HEK293 (cell line): ENCODE measurements around the gene GNLY.

Experiments used
- CTCF ChIA-PET: fragments of 350-600 bp; formaldehyde crosslinking; extraction: SDS; loops from one replicate; lab custom pipeline; 2021; ENCODE audit warnings: antibody characterized with exemption; lab: Yijun Ruan, JAX
- POLR2A ChIA-PET: fragments of 300-600 bp; formaldehyde crosslinking; extraction: SDS; loops from one replicate; lab custom pipeline; 2020; ENCODE audit warnings: antibody characterized with exemption, inconsistent platforms; lab: Yijun Ruan, JAX
- H3K27ac ChIP-seq: fragments of 200-500 bp; sonication (Bioruptor generic); 2 replicates; pipeline ENCODE4 v1.5.1; 2014; ENCODE audit warnings: low read depth, low read length, control low read depth, inconsistent platforms; ENCODE audit errors: extremely low read depth
- H3K36me3 ChIP-seq, 2 experiments: fragments of 200-500 bp in 1 of 2; sonication (Bioruptor generic) in 1 of 2; 1 replicate in 1 of 2; 2 replicates in 1 of 2; pipeline ENCODE4 v1.5.1; 2014 to 2017; ENCODE audit warnings: inconsistent platforms in 2 of 2, low read length in 2 of 2; ENCODE audit not compliant: control insufficient read depth in 2 of 2, insufficient read depth in 1 of 2
- H3K4me1 ChIP-seq: fragments of 200-500 bp; sonication (Bioruptor generic); 2 replicates; pipeline ENCODE4 v1.5.1; 2014; ENCODE audit warnings: mild to moderate bottlenecking, low read length, inconsistent platforms; ENCODE audit not compliant: control insufficient read depth, insufficient read depth
- H3K4me3 ChIP-seq: 2 replicates; pipeline ENCODE4 v1.5.1; 2011; ENCODE audit warnings: low read depth, mild to moderate bottlenecking, control low read depth, low read length, moderate library complexity
- H3K9me3 ChIP-seq: fragments of 200-500 bp; sonication (Bioruptor generic); 2 replicates; pipeline ENCODE4 v1.5.1; 2014; ENCODE audit warnings: low read depth, low read length, inconsistent platforms; ENCODE audit not compliant: control insufficient read depth, insufficient read depth
- EGR2 ChIP-seq: fragments of 450-650 bp; formaldehyde crosslinking; IDR thresholded peaks from 2 replicates; pipeline ENCODE4 v1.5.1; 2016; ENCODE audit warnings: low read depth, missing biosample characterization, missing genetic modification characterization
- PRDM1 ChIP-seq: fragments of 450-650 bp; formaldehyde crosslinking; IDR thresholded peaks from 2 replicates; pipeline ENCODE4; 2016; ENCODE audit warnings: missing biosample characterization, missing genetic modification characterization
- SCRT2 ChIP-seq: fragments of 450-650 bp; formaldehyde crosslinking; IDR thresholded peaks from 2 replicates; pipeline ENCODE4 v1.5.1; 2016; ENCODE audit warnings: missing biosample characterization, missing genetic modification characterization
- ZFHX2 ChIP-seq: fragments of 450-650 bp; formaldehyde crosslinking; conservative IDR thresholded peaks from 2 replicates; pipeline ENCODE4 v1.5.1; 2016; ENCODE audit warnings: missing biosample characterization, missing genetic modification characterization
- ZNF335 ChIP-seq: fragments of 450-650 bp; formaldehyde crosslinking; conservative IDR thresholded peaks from 2 replicates; pipeline ENCODE4 v1.5.1; 2016; ENCODE audit warnings: missing biosample characterization, missing genetic modification characterization
- ZNF48 ChIP-seq: fragments of 450-650 bp; formaldehyde crosslinking; IDR thresholded peaks from 2 replicates; pipeline ENCODE4 v1.5.1; 2016; ENCODE audit warnings: missing biosample characterization, missing genetic modification characterization
- ZNF600 ChIP-seq: fragments of 450-650 bp; formaldehyde crosslinking; IDR thresholded peaks from 2 replicates; pipeline ENCODE4 v1.5.1; 2016; ENCODE audit warnings: missing biosample characterization, missing genetic modification characterization
- ZNF660 ChIP-seq: fragments of 450-650 bp; IDR thresholded peaks from 2 replicates; pipeline ENCODE4 v1.5.1; 2018; ENCODE audit warnings: missing biosample characterization, mild to moderate bottlenecking, missing genetic modification characterization
- ZNF792 ChIP-seq: fragments of 450-650 bp; formaldehyde crosslinking; IDR thresholded peaks from 2 replicates; pipeline ENCODE4 v1.5.1; 2016; ENCODE audit warnings: missing biosample characterization, missing genetic modification characterization
- TF ChIP-seq, protein P1 (sequence below): fragments of 450-650 bp; formaldehyde crosslinking; conservative IDR thresholded peaks from 2 replicates; pipeline ENCODE4 v1.5.1; 2016; ENCODE audit warnings: low read depth, missing biosample characterization, missing genetic modification characterization
- TF ChIP-seq, protein P2 (sequence below): fragments of 450-650 bp; formaldehyde crosslinking; IDR thresholded peaks from 2 replicates; pipeline ENCODE4 v1.5.1; 2016; ENCODE audit warnings: missing biosample characterization, missing genetic modification characterization
- TF ChIP-seq, protein P3 (sequence below): fragments of 450-650 bp; formaldehyde crosslinking; IDR thresholded peaks from 2 replicates; pipeline ENCODE4 v1.5.1; 2016; ENCODE audit warnings: missing biosample characterization, missing genetic modification characterization

The GNLY gene

DNA sequence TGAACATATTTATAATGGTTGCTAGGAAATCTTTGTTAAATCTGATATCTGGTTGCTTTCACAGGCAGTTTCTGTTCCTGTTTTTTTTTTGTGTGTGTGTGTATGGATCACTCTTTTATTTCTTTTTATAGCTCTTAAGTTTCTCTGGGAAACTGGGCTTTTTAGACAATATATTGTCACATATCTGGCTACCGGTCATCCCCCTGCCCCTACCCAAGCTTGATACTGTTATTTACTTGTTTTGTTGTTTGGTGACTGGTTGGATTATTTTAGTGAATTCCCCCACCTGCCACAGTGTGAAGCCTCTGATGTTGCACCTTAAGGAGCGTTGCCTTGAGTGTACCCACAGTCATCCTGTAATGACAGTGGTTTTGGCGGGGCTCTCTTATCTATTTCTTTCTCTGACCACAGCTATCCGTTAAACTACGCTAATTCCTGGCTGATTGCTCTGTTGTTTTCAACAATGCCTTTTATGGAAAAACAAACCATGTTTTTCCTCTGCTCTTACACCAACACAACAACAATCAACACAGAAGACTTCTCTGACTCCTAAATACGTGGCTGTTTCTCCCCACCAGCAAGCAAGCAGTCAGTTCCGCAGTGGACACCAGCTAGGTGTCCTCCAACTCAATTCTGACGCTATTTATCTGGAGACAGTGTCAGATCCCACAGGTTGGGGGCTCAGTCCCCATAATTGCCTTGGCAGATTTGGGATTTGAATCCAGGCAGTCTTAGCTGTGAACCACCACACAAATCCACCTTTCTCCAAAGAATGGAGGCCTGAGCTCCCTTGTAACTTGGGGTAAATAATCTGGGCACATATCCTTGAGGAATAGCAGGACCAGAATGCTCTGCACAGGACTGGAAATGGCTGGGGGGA is 10.9 kb downstream of the GNLY start:
- Histone ChIP-seq H3K9me3 (no peaks in the 10 kb centered on the region), H3K4me3 (no peak overlapping the region), H3K36me3 (no peaks in the 10 kb centered on the region), H3K27ac (no peak overlapping the region), H3K4me1 (no peaks in the 10 kb centered on the region; the same call in 1 of the 2 replicates)
- POLR2A ChIA-PET: interaction anchor here (1.0 kb wide), 1 partner anchor 110 kb away, joined by 3 read pairs; the partner anchor contains the start of gene RNF181
- CTCF ChIA-PET: interaction anchor here (1.4 to 7.1 kb wide), 8 partner anchors 9 to 123 kb away, joined by 3 to 54 read pairs (median 10); partner anchors contain the start of gene GNLY
- TF ChIP-seq, protein P1, sequence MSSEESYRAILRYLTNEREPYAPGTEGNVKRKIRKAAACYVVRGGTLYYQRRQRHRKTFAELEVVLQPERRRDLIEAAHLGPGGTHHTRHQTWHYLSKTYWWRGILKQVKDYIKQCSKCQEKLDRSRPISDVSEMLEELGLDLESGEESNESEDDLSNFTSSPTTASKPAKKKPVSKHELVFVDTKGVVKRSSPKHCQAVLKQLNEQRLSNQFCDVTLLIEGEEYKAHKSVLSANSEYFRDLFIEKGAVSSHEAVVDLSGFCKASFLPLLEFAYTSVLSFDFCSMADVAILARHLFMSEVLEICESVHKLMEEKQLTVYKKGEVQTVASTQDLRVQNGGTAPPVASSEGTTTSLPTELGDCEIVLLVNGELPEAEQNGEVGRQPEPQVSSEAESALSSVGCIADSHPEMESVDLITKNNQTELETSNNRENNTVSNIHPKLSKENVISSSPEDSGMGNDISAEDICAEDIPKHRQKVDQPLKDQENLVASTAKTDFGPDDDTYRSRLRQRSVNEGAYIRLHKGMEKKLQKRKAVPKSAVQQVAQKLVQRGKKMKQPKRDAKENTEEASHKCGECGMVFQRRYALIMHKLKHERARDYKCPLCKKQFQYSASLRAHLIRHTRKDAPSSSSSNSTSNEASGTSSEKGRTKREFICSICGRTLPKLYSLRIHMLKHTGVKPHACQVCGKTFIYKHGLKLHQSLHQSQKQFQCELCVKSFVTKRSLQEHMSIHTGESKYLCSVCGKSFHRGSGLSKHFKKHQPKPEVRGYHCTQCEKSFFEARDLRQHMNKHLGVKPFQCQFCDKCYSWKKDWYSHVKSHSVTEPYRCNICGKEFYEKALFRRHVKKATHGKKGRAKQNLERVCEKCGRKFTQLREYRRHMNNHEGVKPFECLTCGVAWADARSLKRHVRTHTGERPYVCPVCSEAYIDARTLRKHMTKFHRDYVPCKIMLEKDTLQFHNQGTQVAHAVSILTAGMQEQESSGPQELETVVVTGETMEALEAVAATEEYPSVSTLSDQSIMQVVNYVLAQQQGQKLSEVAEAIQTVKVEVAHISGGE (tag by site-specific recombination): no peak
- TF ChIP-seq, protein P2, sequence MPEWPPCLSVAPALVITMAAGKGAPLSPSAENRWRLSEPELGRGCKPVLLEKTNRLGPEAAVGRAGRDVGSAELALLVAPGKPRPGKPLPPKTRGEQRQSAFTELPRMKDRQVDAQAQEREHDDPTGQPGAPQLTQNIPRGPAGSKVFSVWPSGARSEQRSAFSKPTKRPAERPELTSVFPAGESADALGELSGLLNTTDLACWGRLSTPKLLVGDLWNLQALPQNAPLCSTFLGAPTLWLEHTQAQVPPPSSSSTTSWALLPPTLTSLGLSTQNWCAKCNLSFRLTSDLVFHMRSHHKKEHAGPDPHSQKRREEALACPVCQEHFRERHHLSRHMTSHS: no peak

DNA sequence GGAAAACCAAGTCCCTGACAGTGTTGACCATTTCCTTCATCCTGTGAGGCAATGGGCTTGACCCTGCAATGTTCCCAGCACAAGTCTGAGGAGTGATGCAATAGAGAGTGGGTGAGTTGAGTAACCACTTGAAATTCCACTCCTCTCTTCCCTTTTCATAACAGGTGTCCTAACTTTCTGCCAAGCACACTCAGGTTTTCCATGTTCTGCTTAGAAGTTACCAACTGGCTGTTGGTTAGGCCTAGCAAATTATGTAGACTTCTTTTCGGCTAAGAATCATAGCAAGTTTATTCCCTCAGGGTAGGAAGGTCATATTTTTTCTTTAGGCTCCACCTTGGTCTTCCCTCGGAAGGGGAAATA is 11.5 kb downstream of the GNLY start:
- Histone ChIP-seq H3K4me3 (no peak overlapping the region), H3K27ac (no peak overlapping the region), H3K36me3 (no peaks in the 10 kb centered on the region), H3K4me1 (no peaks in the 10 kb centered on the region; the same call in 1 of the 2 replicates), H3K9me3 (no peaks in the 10 kb centered on the region)
- POLR2A ChIA-PET: no interaction called here
- TF ChIP-seq PRDM1 (tag by site-specific recombination): peak; percentile 66
- TF ChIP-seq, protein P3, sequence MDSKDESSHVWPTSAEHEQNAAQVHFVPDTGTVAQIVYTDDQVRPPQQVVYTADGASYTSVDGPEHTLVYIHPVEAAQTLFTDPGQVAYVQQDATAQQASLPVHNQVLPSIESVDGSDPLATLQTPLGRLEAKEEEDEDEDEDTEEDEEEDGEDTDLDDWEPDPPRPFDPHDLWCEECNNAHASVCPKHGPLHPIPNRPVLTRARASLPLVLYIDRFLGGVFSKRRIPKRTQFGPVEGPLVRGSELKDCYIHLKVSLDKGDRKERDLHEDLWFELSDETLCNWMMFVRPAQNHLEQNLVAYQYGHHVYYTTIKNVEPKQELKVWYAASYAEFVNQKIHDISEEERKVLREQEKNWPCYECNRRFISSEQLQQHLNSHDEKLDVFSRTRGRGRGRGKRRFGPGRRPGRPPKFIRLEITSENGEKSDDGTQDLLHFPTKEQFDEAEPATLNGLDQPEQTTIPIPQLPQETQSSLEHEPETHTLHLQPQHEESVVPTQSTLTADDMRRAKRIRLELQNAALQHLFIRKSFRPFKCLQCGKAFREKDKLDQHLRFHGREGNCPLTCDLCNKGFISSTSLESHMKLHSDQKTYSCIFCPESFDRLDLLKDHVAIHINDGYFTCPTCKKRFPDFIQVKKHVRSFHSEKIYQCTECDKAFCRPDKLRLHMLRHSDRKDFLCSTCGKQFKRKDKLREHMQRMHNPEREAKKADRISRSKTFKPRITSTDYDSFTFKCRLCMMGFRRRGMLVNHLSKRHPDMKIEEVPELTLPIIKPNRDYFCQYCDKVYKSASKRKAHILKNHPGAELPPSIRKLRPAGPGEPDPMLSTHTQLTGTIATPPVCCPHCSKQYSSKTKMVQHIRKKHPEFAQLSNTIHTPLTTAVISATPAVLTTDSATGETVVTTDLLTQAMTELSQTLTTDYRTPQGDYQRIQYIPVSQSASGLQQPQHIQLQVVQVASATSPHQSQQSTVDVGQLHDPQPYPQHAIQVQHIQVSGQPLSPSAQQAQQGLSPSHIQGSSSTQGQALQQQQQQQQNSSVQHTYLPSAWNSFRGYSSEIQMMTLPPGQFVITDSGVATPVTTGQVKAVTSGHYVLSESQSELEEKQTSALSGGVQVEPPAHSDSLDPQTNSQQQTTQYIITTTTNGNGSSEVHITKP: peak; percentile 54; the same call in 1 of the 2 replicates
- TF ChIP-seq ZNF660 (tag by site-specific recombination): no peak
- no peak for TF ChIP-seq ZNF48 (tag by site-specific recombination)
- peak; percentile 31; the same call in 1 of the 2 replicates for TF ChIP-seq ZNF600 (tag by site-specific recombination)
- TF ChIP-seq SCRT2 (tag by site-specific recombination): peak; percentile 95
- TF ChIP-seq ZFHX2: peak; percentile 60
- TF ChIP-seq EGR2 (tag by site-specific recombination): peak; percentile 29; the same call in 1 of the 2 replicates
- TF ChIP-seq ZNF792 (tag by site-specific recombination): no peak
- peak; percentile 56; the same call in 1 of the 2 replicates for TF ChIP-seq ZNF335 (tag by site-specific recombination)
- CTCF ChIA-PET: interaction anchor here (0.7 to 7.1 kb wide), 11 partner anchors 9 to 122 kb away, joined by 3 to 54 read pairs (median 7); partner anchors contain the start of gene GNLY
